ENCODE results near the gene GPC5. TPM values are rescaled to one million over a fixed set of nuclear protein-coding genes. Genes with fewer than 3 reads are reported as not detected.

Gene GPC5
- total and polyA plus RNA-seq, 7 experiments from 2014 or later: 0.10 to 0.38 TPM; not detected in 5

DNA sequence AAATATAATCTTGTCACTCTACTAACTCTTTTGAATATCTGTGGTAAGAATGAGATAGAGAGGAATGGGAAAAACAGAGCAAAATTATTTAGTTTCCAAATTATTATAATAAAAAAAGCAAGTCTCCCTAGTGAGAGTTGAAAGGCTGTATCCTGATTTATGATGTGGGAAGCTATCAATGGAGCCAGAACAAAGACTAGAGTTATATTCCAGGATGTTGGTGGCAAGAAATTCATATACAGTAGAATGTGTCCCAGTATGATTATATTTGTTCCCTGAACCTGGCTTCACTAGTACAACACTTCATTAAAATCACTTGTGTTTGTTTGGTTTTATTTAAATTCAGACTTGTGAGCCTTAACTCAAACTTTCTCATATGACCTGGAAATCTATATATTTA is 630.3 kb downstream of the GPC5 start:
- CTCF ChIA-PET: no interaction called here
- H3K27me3 Mint-ChIP-seq: no peaks in the 10 kb centered on the region
- DNase-seq: no peak
- H3K27ac Mint-ChIP-seq: no peak overlapping the region
- H3K4me3 ChIP-seq (ENCODE audit: low read length): no peak overlapping the region
- peaks cover 0 to 24% (median 6%) of the 10 kb centered on the region in 11 donors for H3K9me3 Mint-ChIP-seq
- no peak overlapping the region for H3K4me3 Mint-ChIP-seq
- H3K4me1 ChIP-seq (ENCODE audit: control insufficient read depth in 2 of 2, insufficient read depth in 2 of 2, low read length in 2 of 2): no peaks in the 10 kb centered on the region
- H3K27me3 ChIP-seq (ENCODE audit: control insufficient read depth in 2 of 2, insufficient read depth in 2 of 2, low read length in 2 of 2): no peaks in the 10 kb centered on the region
- POLR2A ChIA-PET: no interaction called here
- no peak overlapping the region for H3K27ac ChIP-seq (ENCODE audit: low read depth, low read length)
- H3K4me1 Mint-ChIP-seq: no peaks in the 10 kb centered on the region
- no peak for ATAC-seq
- H3K36me3 Mint-ChIP-seq: no peaks in the 10 kb centered on the region
- no peaks in the 10 kb centered on the region for H3K9me3 ChIP-seq (ENCODE audit: control insufficient read depth in 2 of 3, low read length in 3 of 3)
- intact Hi-C loops (cut with micrococcal nuclease): no loop called here
- H3K36me3 ChIP-seq (ENCODE audit: control insufficient read depth in 2 of 3, insufficient read depth in 3 of 3, low read length in 3 of 3): no peaks in the 10 kb centered on the region

DNA sequence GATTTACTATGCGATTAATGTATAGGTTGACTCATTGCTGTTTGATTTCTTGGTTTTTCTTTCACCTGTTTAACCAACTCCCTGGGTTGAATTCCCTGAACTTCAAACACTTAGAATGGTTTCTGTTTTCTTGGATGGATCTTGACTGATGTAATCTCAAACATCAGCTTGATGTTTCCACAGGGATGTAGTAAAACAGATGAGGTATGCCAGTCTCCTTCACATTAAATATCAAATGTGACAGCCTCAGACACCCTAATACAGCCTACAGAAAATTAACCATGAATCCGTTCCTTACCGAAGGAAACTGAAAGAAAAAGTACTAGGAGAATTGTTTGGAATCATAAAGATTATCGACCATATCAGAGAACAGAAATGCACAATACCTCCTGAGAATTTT is 631.2 kb downstream of the GPC5 start:
- DNase-seq: no peak
- Mint-ChIP-seq H3K27ac (no peak overlapping the region), H3K36me3 (no peaks in the 10 kb centered on the region), H3K4me3 (no peak overlapping the region), H3K27me3 (no peaks in the 10 kb centered on the region), H3K9me3 (peaks cover 0 to 19% (median 6%) of the 10 kb centered on the region in 11 donors), H3K4me1 (no peaks in the 10 kb centered on the region)
- Histone ChIP-seq H3K4me1 (ENCODE audit: control insufficient read depth in 2 of 2, insufficient read depth in 2 of 2, low read length in 2 of 2) (no peaks in the 10 kb centered on the region), H3K4me3 (ENCODE audit: low read length) (no peak overlapping the region), H3K9me3 (ENCODE audit: control insufficient read depth in 2 of 3, low read length in 3 of 3) (no peaks in the 10 kb centered on the region), H3K36me3 (ENCODE audit: control insufficient read depth in 2 of 3, insufficient read depth in 3 of 3, low read length in 3 of 3) (no peaks in the 10 kb centered on the region), H3K27me3 (ENCODE audit: control insufficient read depth in 2 of 2, insufficient read depth in 2 of 2, low read length in 2 of 2) (no peaks in the 10 kb centered on the region), H3K27ac (ENCODE audit: low read depth, low read length) (no peak overlapping the region)
- ChIA-PET CTCF (no interaction called here), POLR2A (no interaction called here)
- ATAC-seq: no peak
- intact Hi-C loops (cut with micrococcal nuclease): no loop called here

DNA sequence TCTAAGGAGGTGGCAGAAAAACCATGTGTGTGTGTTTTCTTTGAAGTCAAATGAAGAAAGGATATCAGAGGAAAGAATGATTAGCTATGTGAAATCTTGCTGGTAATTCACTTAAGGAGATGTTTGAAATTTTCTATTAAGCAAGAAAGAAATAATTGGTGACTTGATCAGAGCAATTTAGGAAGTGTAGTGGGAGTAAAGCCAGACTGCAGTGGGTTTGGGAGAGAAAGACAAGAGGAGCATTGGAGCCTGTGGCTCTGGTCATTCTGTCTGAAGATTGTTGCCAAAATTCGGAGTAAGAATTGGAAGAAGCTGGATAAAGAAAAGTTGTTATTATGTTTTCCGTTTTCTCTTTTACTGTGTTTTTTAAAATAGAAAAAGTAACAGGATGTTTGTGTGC is 640.5 kb downstream of the GPC5 start:
- DNase-seq: no peak
- CTCF ChIA-PET: no interaction called here

DNA sequence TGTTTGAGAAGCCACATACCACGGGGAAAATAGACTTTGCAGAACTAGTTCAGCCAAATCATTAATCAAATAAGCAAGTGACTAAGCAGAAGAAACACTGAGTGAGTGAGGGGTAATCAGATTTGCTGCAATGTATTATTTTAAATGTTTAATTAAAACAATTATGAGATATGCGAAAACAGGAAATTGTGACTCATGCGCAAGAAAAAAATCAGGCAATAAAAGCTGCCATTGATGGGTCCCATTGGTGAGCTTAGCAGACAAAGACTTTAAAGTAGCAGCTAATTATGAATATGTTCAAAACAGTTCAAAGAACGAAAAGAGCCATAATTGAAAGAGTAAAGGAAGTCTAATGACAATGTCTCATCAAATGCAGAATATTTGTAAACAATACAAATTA is 644.1 kb downstream of the GPC5 start:
- POLR2A ChIA-PET: no interaction called here
- Histone ChIP-seq H3K36me3 (ENCODE audit: control insufficient read depth in 2 of 3, insufficient read depth in 3 of 3, low read length in 3 of 3) (no peaks in the 10 kb centered on the region), H3K4me3 (ENCODE audit: low read length) (no peak overlapping the region), H3K27ac (ENCODE audit: low read depth, low read length) (no peak overlapping the region), H3K9me3 (ENCODE audit: control insufficient read depth in 2 of 3, low read length in 3 of 3) (no peaks in the 10 kb centered on the region), H3K27me3 (ENCODE audit: control insufficient read depth in 2 of 2, insufficient read depth in 2 of 2, low read length in 2 of 2) (no peaks in the 10 kb centered on the region), H3K4me1 (ENCODE audit: control insufficient read depth in 2 of 2, insufficient read depth in 2 of 2, low read length in 2 of 2) (no peaks in the 10 kb centered on the region)
- no peaks in the 10 kb centered on the region for H3K36me3 Mint-ChIP-seq
- H3K27ac Mint-ChIP-seq: no peak overlapping the region
- peaks cover 0 to 6% (median 0%) of the 10 kb centered on the region in 11 donors for H3K9me3 Mint-ChIP-seq
- intact Hi-C loops (cut with micrococcal nuclease): no loop called here
- H3K4me3 Mint-ChIP-seq: no peak overlapping the region
- H3K4me1 Mint-ChIP-seq: no peaks in the 10 kb centered on the region
- DNase-seq (no peak), ATAC-seq (no peak)
- CTCF ChIA-PET: no interaction called here
- no peaks in the 10 kb centered on the region for H3K27me3 Mint-ChIP-seq

More for the DNA sequence above, 640.5 kb downstream of the GPC5 start:
- POLR2A ChIA-PET: no interaction called here
- no peak for ATAC-seq
- Histone ChIP-seq H3K36me3 (ENCODE audit: control insufficient read depth in 2 of 3, insufficient read depth in 3 of 3, low read length in 3 of 3) (no peaks in the 10 kb centered on the region), H3K4me1 (ENCODE audit: control insufficient read depth in 2 of 2, insufficient read depth in 2 of 2, low read length in 2 of 2) (no peaks in the 10 kb centered on the region), H3K9me3 (ENCODE audit: control insufficient read depth in 2 of 3, low read length in 3 of 3) (no peaks in the 10 kb centered on the region), H3K27me3 (ENCODE audit: control insufficient read depth in 2 of 2, insufficient read depth in 2 of 2, low read length in 2 of 2) (no peaks in the 10 kb centered on the region), H3K27ac (ENCODE audit: low read depth, low read length) (no peak overlapping the region), H3K4me3 (ENCODE audit: low read length) (no peak overlapping the region)
- intact Hi-C loops (cut with micrococcal nuclease): no loop called here
- no peaks in the 10 kb centered on the region for H3K27me3 Mint-ChIP-seq
- no peaks in the 10 kb centered on the region for H3K36me3 Mint-ChIP-seq
- no peaks in the 10 kb centered on the region for H3K4me1 Mint-ChIP-seq
- H3K9me3 Mint-ChIP-seq: peaks cover 0 to 6% (median 0%) of the 10 kb centered on the region in 11 donors
- H3K27ac Mint-ChIP-seq: no peak overlapping the region
- no peak overlapping the region for H3K4me3 Mint-ChIP-seq

DNA sequence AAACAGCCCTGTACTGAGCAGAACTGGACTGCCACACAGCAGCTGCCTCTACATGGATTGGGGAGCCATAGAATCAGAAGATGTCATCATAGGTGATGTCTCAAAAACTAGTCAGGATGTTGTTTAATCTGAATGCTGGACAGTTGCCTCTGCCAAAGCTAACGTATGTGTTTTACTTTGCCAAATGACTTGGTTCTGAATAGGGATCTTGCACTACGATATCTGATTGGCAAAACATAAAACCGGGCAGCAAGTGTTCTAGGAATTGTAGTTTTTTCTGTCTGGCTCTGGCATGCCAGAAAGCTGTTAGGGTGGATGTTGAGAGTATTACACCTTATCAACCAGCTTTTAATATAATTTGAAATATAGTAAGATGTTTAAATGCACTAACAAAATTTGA is 645.9 kb downstream of the GPC5 start:
- POLR2A ChIA-PET: no interaction called here
- Mint-ChIP-seq H3K27ac (no peak overlapping the region), H3K27me3 (no peaks in the 10 kb centered on the region), H3K4me3 (no peak overlapping the region), H3K9me3 (peaks cover 0 to 6% (median 0%) of the 10 kb centered on the region in 11 donors), H3K4me1 (no peaks in the 10 kb centered on the region), H3K36me3 (no peaks in the 10 kb centered on the region)
- no peak for ATAC-seq
- Histone ChIP-seq H3K4me3 (ENCODE audit: low read length) (no peak overlapping the region), H3K36me3 (ENCODE audit: control insufficient read depth in 2 of 3, insufficient read depth in 3 of 3, low read length in 3 of 3) (no peaks in the 10 kb centered on the region), H3K4me1 (ENCODE audit: control insufficient read depth in 2 of 2, insufficient read depth in 2 of 2, low read length in 2 of 2) (no peaks in the 10 kb centered on the region), H3K9me3 (ENCODE audit: control insufficient read depth in 2 of 3, low read length in 3 of 3) (no peaks in the 10 kb centered on the region), H3K27ac (ENCODE audit: low read depth, low read length) (no peak overlapping the region), H3K27me3 (ENCODE audit: control insufficient read depth in 2 of 2, insufficient read depth in 2 of 2, low read length in 2 of 2) (no peaks in the 10 kb centered on the region)
- CTCF ChIA-PET: no interaction called here
- intact Hi-C loops (cut with micrococcal nuclease): no loop called here
- DNase-seq: no peak

DNA sequence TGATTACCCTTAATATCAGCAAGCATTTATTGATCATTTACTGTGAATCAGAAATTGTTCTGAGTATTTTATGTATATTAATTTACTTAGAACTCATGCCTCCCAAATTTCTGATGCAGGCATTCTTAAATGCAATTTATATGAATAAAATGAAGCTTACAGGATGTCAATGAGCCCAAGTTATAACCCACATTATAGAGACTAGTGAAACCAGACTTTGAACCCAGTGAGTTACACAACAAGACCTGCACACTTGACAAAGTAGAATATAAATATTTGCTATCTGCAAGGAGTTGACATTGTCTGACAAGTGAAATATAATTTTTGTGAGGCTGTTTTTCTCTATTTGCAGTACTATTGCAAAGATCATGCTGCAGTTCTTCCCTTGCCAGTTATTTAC is 656.0 kb downstream of the GPC5 start:
- Mint-ChIP-seq H3K4me1 (no peaks in the 10 kb centered on the region), H3K36me3 (no peaks in the 10 kb centered on the region), H3K27me3 (no peaks in the 10 kb centered on the region), H3K27ac (no peak overlapping the region), H3K4me3 (no peak overlapping the region), H3K9me3 (peaks cover 0 to 21% (median 7%) of the 10 kb centered on the region in 11 donors)
- no peak for ATAC-seq
- no peaks in the 10 kb centered on the region for H3K4me1 ChIP-seq (ENCODE audit: control insufficient read depth in 2 of 2, insufficient read depth in 2 of 2, low read length in 2 of 2)
- no peak for DNase-seq
- no peaks in the 10 kb centered on the region for H3K27me3 ChIP-seq (ENCODE audit: control insufficient read depth in 2 of 2, insufficient read depth in 2 of 2, low read length in 2 of 2)
- POLR2A ChIA-PET: no interaction called here
- H3K36me3 ChIP-seq (ENCODE audit: control insufficient read depth in 2 of 3, insufficient read depth in 3 of 3, low read length in 3 of 3): no peaks in the 10 kb centered on the region
- no peak overlapping the region for H3K27ac ChIP-seq (ENCODE audit: low read depth, low read length)
- intact Hi-C loops (cut with micrococcal nuclease): no loop called here
- H3K9me3 ChIP-seq (ENCODE audit: control insufficient read depth in 2 of 3, low read length in 3 of 3): no peaks in the 10 kb centered on the region
- no peak overlapping the region for H3K4me3 ChIP-seq (ENCODE audit: low read length)
- CTCF ChIA-PET: no interaction called here

GRCh38 chr13:92074658-92075057 is 676.2 kb downstream of the GPC5 start:
- Mint-ChIP-seq H3K27ac (no peak overlapping the region), H3K9me3 (peaks cover 0 to 2% (median 0%) of the 10 kb centered on the region in 11 donors), H3K27me3 (no peaks in the 10 kb centered on the region), H3K4me3 (no peak overlapping the region), H3K4me1 (no peaks in the 10 kb centered on the region), H3K36me3 (no peaks in the 10 kb centered on the region)
- intact Hi-C loops (cut with micrococcal nuclease): no loop called here
- Histone ChIP-seq H3K9me3 (ENCODE audit: control insufficient read depth in 2 of 3, low read length in 3 of 3) (no peaks in the 10 kb centered on the region), H3K4me3 (ENCODE audit: low read length) (no peak overlapping the region), H3K4me1 (ENCODE audit: control insufficient read depth in 2 of 2, insufficient read depth in 2 of 2, low read length in 2 of 2) (no peaks in the 10 kb centered on the region), H3K36me3 (ENCODE audit: control insufficient read depth in 2 of 3, insufficient read depth in 3 of 3, low read length in 3 of 3) (no peaks in the 10 kb centered on the region), H3K27ac (ENCODE audit: low read depth, low read length) (no peak overlapping the region), H3K27me3 (ENCODE audit: control insufficient read depth in 2 of 2, insufficient read depth in 2 of 2, low read length in 2 of 2) (no peaks in the 10 kb centered on the region)
- ATAC-seq (no peak), DNase-seq (no peak)
- ChIA-PET POLR2A (no interaction called here), CTCF (no interaction called here)
